Measurements from ENCODE around the gene HK2.

DNA sequence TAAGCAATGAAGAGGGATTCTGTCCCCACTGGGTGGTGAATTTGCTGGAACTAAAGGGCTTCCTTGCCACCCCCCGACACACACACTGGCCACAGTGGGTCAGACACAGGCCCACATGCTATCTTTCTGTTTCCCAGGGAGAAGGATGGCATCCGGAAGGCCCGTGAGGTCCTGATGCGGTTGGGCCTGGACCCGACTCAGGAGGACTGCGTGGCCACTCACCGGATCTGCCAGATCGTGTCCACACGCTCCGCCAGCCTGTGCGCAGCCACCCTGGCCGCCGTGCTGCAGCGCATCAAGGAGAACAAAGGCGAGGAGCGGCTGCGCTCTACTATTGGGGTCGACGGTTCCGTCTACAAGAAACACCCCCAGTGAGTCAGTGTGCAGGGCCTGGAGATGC is 44.6 kb downstream of the HK2 start:
- TF ChIP-seq, protein P1, sequence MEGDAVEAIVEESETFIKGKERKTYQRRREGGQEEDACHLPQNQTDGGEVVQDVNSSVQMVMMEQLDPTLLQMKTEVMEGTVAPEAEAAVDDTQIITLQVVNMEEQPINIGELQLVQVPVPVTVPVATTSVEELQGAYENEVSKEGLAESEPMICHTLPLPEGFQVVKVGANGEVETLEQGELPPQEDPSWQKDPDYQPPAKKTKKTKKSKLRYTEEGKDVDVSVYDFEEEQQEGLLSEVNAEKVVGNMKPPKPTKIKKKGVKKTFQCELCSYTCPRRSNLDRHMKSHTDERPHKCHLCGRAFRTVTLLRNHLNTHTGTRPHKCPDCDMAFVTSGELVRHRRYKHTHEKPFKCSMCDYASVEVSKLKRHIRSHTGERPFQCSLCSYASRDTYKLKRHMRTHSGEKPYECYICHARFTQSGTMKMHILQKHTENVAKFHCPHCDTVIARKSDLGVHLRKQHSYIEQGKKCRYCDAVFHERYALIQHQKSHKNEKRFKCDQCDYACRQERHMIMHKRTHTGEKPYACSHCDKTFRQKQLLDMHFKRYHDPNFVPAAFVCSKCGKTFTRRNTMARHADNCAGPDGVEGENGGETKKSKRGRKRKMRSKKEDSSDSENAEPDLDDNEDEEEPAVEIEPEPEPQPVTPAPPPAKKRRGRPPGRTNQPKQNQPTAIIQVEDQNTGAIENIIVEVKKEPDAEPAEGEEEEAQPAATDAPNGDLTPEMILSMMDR (IDR thresholded peaks at IDR 0.05; ENCODE audit: low read length): no peak
- no peak for TF ChIP-seq EZH2 (IDR thresholded peaks at IDR 0.05; ENCODE audit: borderline replicate concordance, low read length)
